ENCODE data around the gene FNDC3B.

Gene FNDC3B

GRCh38 chr3:172097585-172097984 is 58.2 kb downstream of the FNDC3B start:
- DNase-seq: no peak

GRCh38 chr3:172098698-172099494 is 59.5 kb downstream of the FNDC3B start:
- DNase-seq: no peak

- DNase-seq: no peak
Measured at GRCh38 chr3:172099495-172099808, 60.1 kb downstream of the FNDC3B start.

GRCh38 chr3:172100482-172100881 is 61.1 kb downstream of the FNDC3B start:
- no peak for DNase-seq

GRCh38 chr3:172101107-172101506 is 61.7 kb downstream of the FNDC3B start:
- no peak for DNase-seq

- DNase-seq: peak; percentile 23 to 26
Measured at GRCh38 chr3:172102123-172102882, 62.9 kb downstream of the FNDC3B start.

- no peak for DNase-seq
Measured at GRCh38 chr3:172102883-172103310, 63.5 kb downstream of the FNDC3B start.

- no peak for DNase-seq
Measured at GRCh38 chr3:172103724-172104123, 64.3 kb downstream of the FNDC3B start.

GRCh38 chr3:172104471-172105072 is 65.2 kb downstream of the FNDC3B start:
- DNase-seq: no peak

GRCh38 chr3:172106037-172106954 is 66.9 kb downstream of the FNDC3B start:
- DNase-seq: no peak

- peak; percentile 60 to 61 for DNase-seq
Measured at GRCh38 chr3:172106989-172107388, 67.6 kb downstream of the FNDC3B start.

- peak; percentile 31 to 43 for DNase-seq
Measured at GRCh38 chr3:172107403-172107802, 68.0 kb downstream of the FNDC3B start.

GRCh38 chr3:172110127-172110779 is 70.9 kb downstream of the FNDC3B start:
- DNase-seq: no peak

GRCh38 chr3:172111163-172111562 is 71.8 kb downstream of the FNDC3B start:
- no peak for DNase-seq

- no peak for DNase-seq
Measured at GRCh38 chr3:172112078-172112733, 72.8 kb downstream of the FNDC3B start.

- DNase-seq: no peak
Measured at GRCh38 chr3:172112734-172113120, 73.3 kb downstream of the FNDC3B start.

- no peak for DNase-seq
Measured at GRCh38 chr3:172113710-172114109, 74.3 kb downstream of the FNDC3B start.

GRCh38 chr3:172115059-172115458 is 75.7 kb downstream of the FNDC3B start:
- DNase-seq: no peak

GRCh38 chr3:172115787-172116186 is 76.4 kb downstream of the FNDC3B start:
- DNase-seq: no peak

- DNase-seq: no peak
Measured at GRCh38 chr3:172118019-172118418, 78.6 kb downstream of the FNDC3B start.

- no peak for DNase-seq
Measured at GRCh38 chr3:172119266-172119969, 80.0 kb downstream of the FNDC3B start.
